NCI-H1930 (cell line): Measurements from ENCODE around the gene LAMA1.

Source experiments
- DNase-seq, 2 experiments: peaks; one replicate each; lab custom pipeline; 2025; lab: John Stamatoyannopoulos, UW

Gene LAMA1

DNA sequence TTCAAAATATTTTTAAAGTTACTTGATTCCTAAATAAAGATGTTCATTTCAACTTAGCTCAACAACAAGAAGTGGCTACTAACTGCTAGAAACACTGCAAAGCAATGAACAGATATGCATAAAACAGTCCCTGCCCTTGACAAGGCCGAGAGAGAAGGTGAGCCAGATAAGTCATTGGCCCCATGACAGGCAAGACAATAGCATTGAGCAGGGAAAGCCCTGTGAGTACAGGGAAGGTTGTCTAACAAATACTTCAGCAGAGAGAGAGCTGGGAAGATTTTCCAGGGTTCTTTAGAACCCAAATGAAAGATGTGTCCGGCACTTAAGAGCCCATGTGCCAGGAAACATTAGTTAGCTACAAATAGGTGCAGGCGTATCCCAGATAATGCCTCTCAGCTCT, 4.7 kb downstream of the LAMA1 start:
- no peak for DNase-seq

DNA sequence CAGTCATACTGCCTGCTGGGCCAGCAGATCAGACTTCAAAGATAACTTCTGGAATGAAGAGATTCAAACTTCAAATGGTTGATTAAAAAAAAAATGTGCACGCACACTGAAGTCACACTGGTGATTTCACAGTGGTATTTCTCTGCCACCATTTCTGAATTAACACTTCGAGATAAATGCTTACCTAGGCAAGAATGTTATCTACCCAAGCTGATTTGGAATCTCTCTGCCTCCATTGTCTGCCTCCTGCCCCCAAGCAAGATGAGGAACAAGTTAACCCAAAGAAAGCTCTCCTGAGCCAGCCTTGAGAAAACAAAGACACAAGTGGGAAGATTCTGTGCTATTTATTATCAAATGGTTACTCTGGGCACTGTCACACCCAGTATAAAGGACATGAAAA, 6.5 kb downstream of the LAMA1 start:
- DNase-seq: no peak

DNA sequence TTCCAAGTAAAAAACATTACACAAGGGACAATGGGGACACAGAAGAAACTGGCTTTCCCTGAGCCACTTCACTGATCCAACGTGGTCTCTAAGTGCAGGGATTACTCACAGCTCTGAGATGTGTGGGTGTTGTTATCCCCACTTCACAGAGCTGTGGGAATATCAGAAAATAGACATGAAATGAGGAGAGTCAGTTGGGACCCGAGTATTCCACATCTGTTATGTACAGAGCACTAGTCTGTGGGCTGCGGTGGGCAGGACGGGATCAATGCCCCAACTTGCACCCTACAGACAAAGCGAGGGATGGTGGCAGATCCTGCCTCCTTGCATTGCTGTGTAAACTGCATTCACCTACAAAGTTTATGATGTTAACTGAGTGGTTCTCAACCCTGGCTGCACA, 11.7 kb downstream of the LAMA1 start:
- no peak for DNase-seq

DNA sequence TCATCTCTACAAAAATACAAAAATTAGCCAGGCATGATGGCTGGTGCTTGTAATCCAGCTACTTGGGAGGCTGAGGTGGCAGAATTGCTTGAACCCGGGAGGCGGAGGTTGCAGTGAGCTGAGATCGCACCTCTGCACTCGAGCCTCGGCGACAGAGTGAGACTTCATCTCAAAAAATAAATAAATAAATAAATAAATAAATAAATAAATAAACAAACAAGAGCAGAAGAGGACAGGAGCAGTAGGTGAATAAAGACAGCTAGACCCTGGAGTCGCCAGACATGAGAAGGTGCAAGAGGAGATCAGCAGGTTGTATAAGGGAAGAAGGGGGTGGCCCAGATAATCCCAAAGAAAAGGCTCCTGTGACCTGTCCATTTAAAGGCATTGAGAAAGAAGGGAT, 12.3 kb downstream of the LAMA1 start:
- DNase-seq: no peak

DNA sequence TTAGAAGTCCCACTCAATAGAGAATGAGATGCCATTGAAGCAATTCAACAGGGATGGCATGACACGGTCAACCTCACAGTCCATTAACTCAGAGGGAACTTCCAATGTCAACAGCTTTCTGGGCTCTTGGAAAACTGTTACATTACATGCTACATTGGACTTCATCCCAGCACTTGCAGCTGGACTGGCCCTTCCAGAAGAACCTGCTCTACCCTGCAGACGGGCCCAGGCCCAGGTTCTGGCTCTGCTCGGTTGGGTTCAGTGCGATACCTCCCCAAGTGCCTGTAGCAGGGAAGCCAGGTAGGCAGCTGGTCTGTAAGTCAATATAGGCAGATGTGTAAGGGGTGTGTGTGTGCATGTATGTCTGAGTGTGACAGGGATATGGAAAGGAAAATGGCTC, 12.9 kb downstream of the LAMA1 start:
- no peak for DNase-seq

DNA sequence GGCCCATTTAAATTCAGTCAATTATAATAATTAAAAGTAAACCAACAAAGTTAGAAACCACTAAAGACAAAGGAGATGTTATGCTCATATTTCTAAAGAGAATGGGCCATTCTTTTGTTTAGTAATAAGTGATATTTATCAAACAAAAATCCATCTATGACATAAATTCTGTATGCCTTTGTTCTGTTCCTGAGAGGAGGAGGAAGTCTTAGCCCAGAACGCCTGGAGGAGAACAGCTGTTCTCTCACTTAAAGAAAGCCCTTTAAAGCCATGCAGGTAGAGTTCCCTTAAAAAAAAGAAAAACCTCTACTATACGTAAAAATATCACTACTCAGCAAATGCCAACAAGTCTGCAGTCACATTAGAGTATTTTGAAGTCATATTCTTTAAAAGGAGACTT, 15.5 kb downstream of the LAMA1 start:
- DNase-seq: no peak

DNA sequence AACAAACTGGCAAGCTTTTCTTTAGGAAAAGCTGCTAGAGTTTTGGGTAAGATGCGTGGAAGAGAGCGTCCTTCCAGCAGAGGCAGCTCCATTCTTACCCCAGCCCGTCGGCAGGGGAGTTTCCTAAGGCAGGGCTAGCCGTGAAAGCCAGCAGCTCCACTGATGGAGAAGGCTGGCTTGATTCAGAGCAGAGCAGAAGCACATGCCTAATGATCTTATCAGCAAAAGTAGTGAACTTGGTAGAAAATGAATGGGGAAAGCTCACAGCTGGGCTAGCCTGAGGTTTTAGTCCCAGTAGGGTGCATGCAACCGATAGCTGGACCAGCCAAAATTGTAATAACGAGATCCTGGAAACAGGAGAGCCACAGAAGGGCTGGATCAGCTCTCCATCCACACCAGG, 20.8 kb downstream of the LAMA1 start:
- no peak for DNase-seq

DNA sequence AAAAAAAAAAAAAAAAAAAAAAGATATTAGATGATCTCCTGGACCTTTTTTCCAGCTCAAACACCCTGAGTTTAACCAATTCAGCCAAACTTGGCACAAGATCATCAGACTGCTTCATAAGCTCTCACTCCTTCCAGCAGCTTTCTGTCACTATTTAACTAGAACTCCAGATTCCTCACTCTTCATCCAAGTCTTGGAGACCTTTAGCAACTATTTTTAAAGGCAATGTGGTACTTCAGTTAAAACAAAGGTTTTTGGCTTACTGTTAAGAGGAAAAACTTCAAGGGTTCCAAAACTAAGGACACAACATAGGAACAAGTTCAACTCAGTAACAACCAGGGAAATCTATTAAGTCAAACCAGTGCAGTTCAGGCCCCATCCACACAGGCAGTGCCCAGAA, 23.2 kb downstream of the LAMA1 start:
- no peak for DNase-seq

DNA sequence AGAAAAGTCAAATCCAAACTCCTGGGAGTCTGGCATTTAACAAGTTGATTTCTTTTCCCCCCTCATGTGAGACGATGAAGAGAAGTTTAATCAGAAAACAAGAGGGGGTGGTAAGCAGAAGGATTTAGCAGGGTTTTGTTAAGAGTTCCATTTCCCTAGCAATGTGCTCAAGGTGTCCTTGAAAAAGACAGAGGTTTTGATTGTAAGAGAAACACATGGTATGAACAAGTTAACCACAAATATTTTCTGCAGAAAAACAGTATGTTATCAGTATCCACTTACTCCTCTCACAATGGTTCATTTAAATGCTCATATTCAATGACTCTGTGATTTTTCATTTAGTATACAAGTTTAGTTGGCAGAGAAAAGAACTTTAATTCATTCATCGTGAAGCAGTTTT, 26.8 kb downstream of the LAMA1 start:
- DNase-seq: no peak

DNA sequence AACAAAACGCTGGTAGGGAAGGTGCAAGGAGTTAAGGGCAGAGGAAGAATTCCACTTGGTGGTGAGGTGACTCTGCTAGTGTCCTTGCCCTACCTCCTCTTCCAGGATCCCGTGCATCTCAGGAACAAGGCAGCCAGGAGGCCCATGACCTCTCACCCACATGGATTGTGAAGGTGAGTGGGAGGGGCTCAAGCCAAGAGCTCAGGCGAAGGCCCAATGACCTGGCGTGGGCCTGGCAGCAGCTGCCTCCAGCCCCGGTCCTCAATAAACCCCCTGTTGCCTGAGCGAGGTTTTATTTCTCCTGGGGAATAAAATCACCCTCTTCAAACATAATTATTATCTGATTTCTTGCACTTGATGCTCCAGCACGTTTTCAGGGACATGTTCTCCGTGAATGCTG, 28.2 kb downstream of the LAMA1 start:
- no peak for DNase-seq

DNA sequence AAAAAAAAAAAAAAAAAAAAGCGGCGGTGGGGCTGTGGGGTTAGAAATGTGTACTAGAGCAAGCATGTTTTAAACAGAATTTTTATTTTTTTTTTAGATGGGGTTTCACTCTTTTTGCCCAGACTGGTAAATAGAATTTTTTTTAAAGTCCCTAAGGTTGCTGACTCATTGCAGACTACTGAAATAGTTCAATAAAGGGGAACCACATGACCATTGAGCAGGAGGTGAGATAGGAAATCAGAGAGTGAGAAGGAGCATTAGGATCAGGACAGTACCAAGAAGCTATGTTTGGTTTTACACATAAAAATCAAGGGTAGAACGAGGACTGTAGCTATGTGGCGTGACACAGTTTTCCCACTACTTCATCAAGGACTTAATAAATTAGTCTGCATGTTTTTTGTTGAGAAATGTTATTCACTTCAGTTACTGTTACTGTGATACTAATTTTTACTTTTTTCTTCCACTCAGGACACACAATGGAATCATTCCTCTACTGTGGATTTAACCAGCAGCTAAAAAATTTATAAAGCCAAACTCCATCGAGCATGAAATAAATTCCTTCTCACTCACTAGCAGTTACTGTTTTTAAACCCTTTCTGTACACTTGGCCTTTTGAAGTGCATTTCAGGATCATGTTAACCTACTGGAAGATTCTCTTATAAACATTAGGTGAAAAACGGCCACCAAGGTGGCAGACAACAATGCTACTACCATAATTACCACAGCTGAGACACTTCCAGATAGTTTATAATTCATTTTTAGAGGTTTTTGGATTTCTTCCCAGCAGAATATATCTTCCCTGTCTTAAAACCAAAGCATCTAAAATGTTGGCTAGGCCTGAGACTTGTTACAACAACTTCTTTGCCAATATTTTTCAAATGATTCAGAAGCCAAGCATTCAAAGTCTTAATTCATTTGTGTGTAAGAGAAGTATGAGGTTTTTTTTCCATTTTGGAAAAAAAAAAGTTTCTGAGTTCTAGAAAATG, 33.2 kb downstream of the LAMA1 start:
- no peak for DNase-seq

DNA sequence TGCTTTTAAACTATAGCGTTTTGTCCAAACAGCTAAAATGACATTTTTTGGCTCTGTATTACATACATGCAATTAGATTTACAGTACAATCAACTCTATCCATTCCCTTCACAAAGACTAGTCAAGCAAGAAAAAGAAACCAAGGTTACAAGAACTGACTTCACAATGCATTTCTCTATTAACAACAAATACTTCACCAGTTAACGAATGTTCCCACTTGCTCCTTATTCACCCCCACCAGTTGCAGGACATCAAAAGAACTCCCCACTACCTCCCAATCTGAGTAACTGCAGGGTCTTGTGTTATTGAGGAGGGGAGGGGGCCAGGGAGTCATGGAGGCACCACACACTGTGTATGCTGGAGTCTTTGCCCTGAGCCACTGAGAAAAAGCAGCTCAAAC, 34.9 kb downstream of the LAMA1 start:
- DNase-seq: no peak

DNA sequence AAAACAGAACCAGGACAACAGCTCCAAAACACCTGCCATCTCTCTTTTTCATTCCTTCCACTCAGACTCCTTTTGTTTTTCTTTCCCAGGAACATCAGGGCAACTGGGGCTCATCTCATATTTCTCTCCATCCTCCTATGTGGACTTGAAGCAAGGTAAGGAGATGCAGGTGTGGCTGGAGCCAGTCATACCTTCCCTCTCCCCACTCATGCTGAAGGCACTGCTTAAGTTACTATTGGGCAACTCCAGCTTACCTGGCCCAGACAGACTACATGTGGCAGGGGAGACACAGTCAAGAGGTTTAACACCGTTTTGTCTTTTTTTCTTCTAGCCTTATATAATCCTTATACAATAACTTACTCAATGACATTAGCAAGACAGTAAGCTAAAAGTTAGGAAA, 38.4 kb downstream of the LAMA1 start:
- DNase-seq: no peak

DNA sequence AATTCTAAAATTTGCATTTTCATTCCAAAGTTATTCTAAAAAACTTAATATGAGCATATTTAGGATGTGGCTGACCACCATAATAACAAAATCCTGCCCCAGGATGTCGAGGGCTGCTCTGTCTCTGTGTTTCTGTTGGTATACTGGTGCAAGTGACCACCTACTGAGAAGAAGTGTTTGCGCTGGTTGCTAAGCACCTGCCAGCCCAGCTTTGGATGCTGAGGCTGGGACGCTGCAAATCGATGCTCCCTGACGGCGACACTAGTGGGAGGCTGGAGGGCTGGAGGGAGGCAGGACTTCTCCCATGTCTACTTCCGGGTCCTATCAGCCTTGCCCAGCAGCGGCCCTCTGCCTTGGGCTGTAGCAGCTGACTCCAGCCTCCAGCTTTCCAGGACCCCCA, 45.0 kb downstream of the LAMA1 start:
- no peak for DNase-seq

DNA sequence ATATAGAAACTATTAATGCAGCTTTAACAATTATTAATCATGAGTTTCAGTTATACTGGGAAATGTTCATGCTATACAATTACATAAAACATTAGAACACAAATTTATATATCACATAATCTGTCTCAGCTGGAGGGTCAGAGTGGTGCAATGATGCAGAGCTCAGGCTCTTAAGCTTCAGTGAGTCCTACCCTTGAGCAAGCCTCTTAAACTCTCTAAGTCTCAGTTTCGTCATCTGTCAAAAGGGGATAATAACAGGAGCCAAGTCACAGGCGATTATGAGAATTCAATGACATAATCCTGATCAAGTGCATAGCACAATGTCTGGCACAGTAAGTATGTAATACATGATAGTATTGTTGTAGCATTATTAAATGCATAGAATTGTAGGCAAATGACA, 46.0 kb downstream of the LAMA1 start:
- no peak for DNase-seq

DNA sequence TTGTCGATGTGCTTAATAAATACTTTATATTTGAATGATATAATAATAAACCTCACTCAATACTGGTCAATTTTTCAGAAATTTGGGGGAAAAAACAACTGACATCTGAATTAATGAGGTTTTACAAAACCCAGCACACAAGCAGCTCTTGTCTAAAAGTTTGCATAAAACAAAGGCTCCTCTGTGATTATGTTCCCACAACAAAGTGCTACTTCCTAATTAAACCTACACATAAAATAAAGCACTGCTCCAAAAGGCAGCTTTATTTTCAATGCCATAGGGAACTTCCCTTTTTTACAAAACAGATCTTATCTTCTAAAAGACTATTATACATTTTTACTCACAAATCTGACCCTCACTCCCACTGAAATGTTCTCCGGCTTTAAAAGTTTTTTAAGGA, 47.1 kb downstream of the LAMA1 start:
- DNase-seq: no peak

DNA sequence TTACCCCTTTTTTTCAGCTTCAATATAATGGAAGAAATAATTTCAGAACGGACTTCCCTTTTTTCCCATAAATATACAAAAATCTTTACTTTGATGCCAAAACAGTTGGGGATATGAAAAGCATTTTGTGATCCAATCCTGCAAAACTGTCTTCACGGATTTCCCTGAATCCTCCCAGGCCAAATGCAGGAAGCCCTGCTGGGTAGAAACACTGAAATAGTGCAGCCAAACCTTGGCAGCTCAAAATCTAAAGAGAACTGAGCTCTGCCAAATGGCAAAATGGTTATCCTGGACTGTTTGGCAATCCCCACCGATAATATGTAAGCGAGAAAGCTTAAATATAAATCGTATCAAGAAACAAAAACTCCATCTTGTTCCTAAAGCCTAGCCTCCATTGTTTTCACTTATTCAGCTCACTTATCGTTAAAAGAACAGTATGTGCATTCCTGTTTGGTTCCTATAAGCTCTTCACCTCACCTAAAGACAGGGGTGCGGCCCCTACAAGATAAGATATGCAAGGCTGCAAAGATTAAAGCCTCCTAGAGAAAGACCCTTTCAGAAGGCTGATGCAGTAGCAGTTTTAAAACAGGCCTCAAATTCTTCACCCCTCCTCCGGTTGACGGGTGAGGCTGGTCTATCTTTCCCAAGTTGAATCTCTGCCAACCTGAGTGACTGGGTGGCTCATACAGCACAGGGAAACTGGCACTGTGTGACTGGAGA, 48.6 kb downstream of the LAMA1 start:
- no peak for DNase-seq

DNA sequence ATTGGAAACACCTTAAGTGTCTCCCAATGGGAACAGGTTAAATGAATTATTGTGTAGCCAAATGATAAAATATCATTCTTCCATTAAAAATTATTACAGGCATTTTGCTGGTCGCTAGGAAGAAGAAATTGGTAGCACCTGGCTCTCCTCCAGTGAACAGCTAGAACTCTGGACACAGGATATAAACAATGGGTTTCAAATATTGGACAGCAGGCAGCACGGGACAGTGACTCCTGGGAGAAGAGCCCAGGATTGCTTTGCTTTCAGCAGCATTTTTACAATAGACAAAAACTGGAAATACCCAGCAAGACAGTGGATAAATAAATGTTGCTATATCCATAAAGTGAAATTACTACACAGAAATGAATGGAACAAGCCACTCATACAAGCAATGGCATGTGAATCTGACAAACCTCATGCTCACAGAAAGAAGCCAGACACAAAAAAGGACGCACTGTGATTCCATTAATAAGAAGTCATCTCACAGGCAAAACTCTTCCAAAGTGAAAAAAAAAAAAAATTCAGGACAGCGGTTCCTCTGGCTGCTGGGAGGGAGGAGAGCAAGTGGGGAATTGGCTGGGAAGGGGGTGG, 50.5 kb downstream of the LAMA1 start:
- DNase-seq: no peak

DNA sequence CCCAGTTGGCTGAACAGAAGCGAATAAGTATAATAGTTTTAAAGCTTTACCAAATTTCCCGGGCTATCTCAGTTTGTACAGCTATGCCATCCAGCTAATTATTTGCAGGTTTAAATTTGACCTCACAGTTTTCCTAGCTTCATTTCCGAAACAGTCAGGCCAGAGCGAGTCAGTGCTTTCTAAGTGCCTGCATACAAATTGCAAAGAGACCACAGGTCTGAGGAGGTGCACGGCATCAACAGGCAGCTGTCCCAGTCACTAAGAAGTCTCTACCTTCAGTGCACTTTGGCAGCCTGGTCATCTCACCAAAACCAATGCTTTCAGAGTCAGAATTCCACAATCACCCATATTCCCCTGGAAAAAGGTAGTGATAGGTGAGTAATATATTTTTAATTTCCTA, 51.9 kb downstream of the LAMA1 start:
- DNase-seq: no peak

DNA sequence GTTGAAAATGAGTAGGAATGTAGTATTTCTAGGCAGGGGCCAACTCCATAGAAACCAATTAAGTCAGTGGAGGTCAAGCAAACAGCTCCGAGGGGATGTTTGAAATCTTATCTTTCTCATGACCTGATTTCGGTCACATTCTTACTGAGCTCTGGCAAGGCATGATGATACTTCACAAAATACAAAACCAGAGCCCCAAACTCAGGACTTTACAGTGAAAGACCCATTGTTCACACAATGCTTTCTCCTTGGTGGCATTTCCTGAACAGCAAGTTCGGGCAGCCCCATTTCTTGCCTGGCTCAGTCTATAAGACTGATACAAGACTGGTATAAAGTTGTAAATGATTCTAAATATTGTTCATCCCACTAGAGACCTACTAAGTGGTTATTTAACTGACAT, 53.3 kb downstream of the LAMA1 start:
- DNase-seq: no peak

DNA sequence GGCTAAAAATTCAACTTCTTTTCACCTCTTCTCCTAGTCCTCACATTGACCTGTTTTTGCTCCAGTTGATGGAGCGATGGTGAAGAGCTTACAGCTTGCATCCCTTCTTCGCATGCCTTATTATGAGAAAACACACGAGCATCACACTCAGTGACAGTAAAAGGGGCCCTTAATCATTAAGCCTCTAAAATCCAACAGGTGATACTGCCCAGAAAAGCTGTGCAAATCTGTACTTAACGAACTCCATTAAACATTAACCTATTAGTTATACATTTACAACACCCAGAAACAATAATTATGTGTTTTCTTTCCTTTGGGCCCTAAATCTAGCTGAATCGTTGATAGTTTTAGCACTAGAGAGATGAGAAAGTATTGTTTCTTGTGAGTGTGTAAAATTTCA, 54.8 kb downstream of the LAMA1 start:
- no peak for DNase-seq

DNA sequence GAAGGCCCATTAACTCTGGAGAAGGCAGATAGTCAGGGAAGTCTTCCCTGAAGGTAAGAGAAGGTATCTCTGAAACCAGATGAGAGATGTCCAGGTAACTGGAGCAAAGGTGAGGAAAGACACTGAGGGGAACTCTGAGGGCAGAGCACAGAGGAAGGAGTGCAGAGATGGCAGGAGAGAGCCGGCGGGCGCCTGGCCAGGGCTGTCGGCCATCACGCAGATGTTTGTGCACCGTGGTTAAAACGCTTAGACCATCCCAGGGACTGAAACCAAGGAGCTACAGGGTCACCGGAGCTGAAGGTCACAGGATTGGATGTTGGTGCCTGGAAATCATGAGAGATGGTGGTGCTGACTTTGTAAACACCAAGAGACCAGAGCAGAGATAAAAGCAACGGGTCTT, 55.4 kb downstream of the LAMA1 start:
- DNase-seq: no peak

DNA sequence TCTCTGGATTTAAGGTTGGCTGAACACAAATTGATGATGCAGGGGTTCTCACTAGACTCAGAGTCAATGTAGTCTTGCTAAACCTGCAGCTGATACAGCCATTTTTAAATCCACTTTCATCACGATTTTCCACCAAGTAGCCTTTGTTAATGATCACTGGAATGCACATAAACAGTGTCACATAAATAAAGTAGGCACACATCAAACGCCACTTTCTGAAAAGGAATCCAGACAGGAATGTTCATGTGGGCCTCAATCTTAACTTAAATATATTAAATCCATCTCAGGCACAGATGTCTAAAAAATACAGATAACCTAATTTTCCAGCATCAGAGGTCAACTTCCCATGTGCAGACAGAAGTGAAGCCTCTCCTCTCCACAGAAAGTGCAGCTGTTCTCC, 58.3 kb downstream of the LAMA1 start:
- no peak for DNase-seq
